ENCODE data around the gene BTBD10.

BTBD10 gene

GRCh38 chr11:13338019-13338426 is 125.0 kb downstream of the BTBD10 start:
- no peak for TF ChIP-seq CTCF (IDR thresholded peaks at IDR 0.05; ENCODE audit: borderline replicate concordance, insufficient read depth, low read depth, low read length)
- H3K4me3 ChIP-seq (ENCODE audit: low read depth, low read length), result peak overlapping the region; percentile 1

All from GM12875 (cell line).